ENCODE results near the gene SMTN. TPM values are rescaled to one million over a fixed set of nuclear protein-coding genes. Genes with fewer than 3 reads are reported as not detected.

The SMTN gene
- total RNA-seq, 1 donor from 2014 or later, result 278 TPM

DNA sequence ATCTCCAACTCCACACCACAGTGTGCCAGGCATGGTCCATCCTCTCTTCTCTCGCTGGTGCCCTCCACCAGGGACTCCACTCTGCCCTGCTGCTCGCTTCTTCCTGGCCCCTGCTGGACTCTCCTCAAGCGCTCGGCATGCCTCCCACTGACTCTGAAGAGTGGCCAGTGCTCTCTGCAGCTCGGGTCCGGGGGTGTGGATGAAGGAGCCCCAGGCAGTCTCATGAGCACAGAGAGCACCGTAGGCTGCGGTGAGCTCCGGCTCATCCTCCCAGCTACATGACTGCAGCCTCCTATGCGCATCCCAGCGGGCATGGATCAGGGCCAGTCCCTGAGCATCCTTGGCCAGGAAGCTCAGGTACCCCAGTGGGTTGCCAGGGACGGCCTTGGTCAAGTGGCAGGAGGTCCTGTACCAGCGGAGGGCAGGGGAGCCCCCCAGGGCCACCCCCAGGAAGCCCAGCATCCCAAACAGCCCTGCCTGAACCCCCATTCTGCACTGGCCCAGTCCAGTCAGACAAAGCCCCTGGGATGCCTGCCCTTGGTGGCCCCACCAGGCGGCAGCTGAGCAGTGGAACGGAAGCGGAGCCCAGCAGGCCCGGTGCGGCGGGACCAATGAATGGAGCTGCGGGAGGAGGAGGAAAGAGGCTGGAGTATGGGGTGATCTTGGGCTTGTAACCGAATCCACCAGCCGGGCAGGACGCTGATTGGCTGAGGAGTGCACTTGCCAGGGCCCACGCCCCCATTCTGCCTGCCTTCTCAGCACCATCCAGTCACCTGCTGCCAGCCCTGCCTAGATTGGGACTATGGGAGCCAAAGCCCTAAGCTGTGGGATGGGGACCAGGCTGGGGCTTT is 59.0 kb downstream of the SMTN start, which contains the start of gene PLA2G3:
TSS of gene PLA2G3 (minus strand) at position 643 of the 851 bp plus-strand sequence. CDS start at position 489, 154 bp downstream.
- DNase-seq, result no peak
- no peak for ATAC-seq
- intact Hi-C loops (cut with micrococcal nuclease), result loop anchor here (10.0 kb wide), 1 partner anchor 375 kb away; no protein-coding TSS in a partner anchor

DNA sequence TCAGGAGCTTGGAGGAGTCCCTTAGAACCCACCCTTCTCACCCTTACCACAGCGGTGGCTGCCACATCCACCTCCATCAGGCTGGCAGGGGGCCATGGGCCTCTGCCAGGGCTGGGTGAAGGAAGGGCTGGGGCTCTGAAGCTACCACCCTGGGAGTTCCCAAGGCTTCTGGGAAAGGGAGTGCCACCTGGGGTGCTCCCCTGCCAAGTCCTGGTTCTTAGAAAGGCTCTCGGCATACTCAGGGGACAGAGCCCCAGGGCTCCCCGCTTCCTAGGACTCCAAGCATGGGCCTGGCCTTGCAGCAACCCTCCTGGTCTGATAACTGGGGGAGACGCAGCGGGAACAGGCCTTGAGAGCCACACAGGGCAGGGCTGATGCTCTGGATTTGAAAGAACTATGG is 59.6 kb downstream of the SMTN start:
- intact Hi-C loops (cut with micrococcal nuclease), result loop anchor here (10.0 kb wide), 1 partner anchor 376 kb away; no protein-coding TSS in a partner anchor
- ATAC-seq (no peak), DNase-seq (no peak)

DNA sequence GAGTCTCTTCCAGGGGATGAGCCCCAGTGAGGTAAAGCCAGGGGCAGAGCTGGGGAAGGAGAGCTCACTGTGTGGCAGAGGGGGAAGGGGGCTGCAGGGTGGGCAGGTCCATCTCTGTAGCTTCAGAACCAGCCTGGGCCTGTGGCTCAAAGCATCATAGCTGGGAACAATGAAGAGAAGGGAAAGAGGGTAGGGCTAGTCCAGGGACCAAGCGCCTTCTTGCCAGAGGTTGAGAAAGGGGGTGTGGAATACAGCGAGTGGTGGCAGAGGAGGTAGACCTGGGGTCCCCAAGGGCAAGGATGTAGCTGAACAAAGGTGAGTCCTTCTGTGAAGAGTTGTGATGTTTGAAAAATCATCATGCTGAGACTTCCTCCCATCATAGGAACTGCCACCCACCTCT is 60.4 kb downstream of the SMTN start:
- no peak for ATAC-seq

DNA sequence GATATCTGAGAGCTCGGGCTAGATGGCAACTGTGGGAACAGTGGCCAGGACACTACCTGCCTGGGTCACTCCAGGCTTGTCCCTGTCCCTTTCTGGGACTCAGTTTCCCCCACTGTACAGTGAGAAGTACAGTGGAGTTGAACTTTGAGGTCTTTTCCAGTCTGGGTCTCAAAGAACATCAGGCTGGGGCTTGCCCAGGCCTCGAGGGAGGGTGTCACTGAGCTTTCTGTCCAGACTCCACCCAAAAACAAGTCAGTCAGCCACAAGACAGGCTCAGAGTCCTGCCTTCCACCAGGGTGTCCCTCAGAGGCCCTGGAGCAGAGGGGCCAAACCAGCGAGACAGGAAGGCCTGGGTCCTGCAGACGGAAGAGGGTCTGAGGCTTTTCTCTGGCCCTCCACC is 61.2 kb downstream of the SMTN start:
- DNase-seq (no peak), ATAC-seq (no peak)
- intact Hi-C loops (cut with micrococcal nuclease), result loop anchor here (10.0 kb wide), 1 partner anchor 377 kb away; no protein-coding TSS in a partner anchor

More for the DNA sequence above, 60.4 kb downstream of the SMTN start:
- intact Hi-C loops (cut with micrococcal nuclease), result loop anchor here (10.0 kb wide), 1 partner anchor 377 kb away; no protein-coding TSS in a partner anchor
- no peak for DNase-seq

DNA sequence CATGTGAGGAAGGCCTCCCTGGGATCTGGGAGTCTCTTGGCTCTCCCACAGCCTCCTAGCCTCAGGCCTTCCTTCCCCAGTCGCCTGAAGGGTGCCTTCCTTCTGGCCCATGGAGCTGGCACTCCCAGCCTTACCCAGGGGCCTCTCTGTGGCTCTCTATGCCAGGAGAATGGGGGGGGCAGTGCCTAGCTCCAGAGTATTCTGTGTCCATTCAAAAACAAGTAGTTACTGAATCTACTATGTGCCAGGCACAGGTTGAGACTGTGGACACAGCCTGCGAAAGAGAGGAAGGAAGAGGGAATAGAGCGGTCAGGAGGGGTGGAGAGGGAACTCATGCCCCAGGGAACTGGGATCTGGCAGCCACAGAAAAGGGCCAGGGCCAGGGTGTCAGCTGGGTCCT is 61.9 kb downstream of the SMTN start:
- no peak for ATAC-seq
- intact Hi-C loops (cut with micrococcal nuclease), result loop anchor here (10.0 kb wide), 1 partner anchor 378 kb away; no protein-coding TSS in a partner anchor
- no peak for DNase-seq

DNA sequence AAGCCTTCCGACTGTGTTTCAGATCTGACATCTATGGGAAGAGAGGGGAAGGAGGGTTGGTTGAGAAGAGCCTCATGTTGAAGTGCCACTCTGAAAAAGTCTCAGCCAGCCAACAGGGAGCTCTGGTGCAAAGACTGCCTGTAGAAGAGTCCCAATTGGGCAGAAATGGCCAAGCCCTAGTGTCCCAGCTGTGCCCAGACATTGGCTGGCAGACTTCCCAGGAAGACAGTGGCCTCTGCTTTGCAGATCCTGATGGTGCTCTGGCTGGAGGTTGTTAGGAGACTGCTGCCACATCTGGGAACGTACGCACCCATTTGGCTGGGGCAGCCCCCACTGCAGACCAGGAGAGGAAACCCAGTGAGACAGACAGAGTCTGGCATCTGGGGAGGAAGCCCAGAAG is 62.4 kb downstream of the SMTN start:
- no peak for DNase-seq
- intact Hi-C loops (cut with micrococcal nuclease), result loop anchor here (10.0 kb wide), 1 partner anchor 379 kb away; no protein-coding TSS in a partner anchor
- peak; percentile 36 for ATAC-seq

DNA sequence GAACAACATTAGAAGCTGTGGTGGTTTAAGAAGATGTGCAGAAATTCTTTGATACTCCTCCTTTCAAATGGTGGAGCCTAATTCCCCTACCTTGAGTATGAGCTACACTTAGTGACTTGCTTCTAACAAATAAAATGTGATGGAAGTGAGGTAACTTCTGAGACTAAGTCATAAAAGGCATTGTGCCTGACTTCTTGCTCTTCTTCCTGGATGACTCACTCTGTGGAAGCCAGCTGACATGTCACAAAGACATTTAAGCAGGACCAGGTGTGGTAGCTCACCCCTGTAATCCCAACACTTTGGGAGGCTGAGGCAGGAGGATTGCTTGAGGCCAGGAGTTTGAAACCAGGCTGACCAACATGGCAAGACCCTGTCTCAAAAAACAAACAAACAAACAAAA is 63.1 kb downstream of the SMTN start:
- intact Hi-C loops (cut with micrococcal nuclease), result loop anchor here (10.0 kb wide), 1 partner anchor 379 kb away; no protein-coding TSS in a partner anchor
- DNase-seq (no peak), ATAC-seq (no peak)

DNA sequence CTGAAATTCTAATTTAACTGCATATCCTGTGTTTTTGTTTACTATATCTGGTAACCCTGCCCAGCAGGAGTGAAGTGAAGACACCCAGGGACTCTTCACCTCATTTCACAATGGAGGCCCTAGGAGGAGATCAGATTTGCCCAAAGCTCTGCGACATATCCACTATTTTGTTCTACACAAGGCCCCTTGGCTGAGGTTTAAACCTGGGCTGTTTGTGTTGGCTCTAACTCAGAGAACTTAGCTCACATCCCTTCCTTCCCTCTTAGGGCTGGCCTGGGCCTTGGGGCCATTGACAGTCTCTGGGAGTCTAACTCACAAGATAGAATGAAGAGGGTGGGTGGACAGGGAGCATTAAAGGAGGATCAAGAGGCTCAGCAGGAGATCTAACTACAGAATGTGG is 67.4 kb downstream of the SMTN start:
- peak; percentile 77 for ATAC-seq
- intact Hi-C loops (cut with micrococcal nuclease), result loop anchor here (5.0 to 10.0 kb wide), 2 partner anchors 201 to 384 kb away; no protein-coding TSS in a partner anchor
- no peak for DNase-seq

DNA sequence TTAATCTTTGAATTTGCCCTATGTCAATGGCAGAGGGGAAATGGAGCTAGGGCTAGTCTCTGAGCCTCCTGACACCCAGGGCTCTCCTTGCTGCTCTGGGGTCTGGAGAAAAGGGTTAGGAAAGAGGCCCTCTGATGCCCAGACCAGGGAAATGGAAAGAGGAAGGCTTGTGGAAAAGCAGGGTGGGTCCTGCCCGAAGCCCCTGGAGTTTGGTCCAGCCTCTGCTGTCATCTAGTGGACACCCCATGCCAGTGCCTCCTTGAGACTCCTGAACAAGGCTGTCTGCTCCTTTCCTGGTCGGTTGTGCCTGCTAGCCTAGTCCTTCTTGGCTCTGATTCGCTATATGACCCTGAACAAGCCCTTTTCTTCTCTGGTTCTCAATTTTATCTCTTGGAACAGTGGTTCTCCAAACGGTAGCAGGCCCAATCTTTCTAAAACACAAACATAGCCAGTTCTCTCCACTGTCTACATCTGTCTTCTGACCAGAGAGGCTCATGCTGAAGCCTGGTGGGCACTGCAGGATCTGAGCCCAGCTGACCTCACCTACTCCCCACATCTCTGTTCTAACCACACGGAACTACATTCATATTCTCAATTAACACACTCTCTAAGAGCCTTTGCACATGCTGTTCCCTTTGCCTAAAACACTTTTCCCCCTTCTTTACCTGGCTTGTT is 68.0 kb downstream of the SMTN start:
- ATAC-seq (peak; percentile 97), DNase-seq (peak; percentile 73)
- intact Hi-C loops (cut with micrococcal nuclease), result loop anchor here (5.0 to 10.0 kb wide), 2 partner anchors 202 to 384 kb away; no protein-coding TSS in a partner anchor

DNA sequence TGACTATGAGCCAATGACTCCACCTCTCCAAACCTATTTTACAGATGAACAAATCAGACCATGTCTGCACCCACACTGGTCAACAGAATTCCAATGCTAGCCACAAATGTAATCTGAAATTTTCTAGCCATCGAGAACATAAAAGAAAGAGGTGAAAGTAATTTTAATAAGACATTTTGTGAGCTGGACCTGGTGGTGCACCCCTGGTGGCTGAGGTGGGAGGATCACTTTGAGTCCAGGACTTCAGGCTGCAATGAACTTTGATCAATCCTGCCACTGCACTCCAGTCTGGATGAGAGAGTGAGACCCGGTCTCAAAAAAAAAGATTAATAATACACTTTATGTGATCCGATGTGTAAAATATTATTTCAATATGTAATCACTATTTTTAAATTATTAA is 69.5 kb downstream of the SMTN start:
- intact Hi-C loops (cut with micrococcal nuclease), result no loop called here
- ATAC-seq, result no peak
- no peak for DNase-seq

DNA sequence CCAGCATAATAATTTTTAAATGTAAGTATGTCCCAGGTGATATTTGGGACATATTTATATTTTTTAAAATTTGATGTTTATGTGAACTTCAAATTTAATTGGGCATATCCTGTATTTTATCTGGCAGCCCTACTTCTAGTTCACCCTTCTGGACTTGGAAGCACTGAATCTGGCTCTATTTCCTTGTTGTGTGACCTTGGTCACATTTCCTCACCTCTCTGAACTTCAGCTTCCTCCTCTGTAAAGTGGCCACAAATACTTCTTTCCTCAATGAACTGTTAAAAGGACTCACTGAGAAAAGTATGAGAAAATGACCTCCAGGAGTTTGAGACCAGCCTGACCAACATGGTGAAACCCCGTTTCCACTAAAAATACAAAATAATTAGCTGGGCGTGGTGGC is 70.8 kb downstream of the SMTN start:
- no peak for DNase-seq
- intact Hi-C loops (cut with micrococcal nuclease), result no loop called here
- ATAC-seq, result no peak

DNA sequence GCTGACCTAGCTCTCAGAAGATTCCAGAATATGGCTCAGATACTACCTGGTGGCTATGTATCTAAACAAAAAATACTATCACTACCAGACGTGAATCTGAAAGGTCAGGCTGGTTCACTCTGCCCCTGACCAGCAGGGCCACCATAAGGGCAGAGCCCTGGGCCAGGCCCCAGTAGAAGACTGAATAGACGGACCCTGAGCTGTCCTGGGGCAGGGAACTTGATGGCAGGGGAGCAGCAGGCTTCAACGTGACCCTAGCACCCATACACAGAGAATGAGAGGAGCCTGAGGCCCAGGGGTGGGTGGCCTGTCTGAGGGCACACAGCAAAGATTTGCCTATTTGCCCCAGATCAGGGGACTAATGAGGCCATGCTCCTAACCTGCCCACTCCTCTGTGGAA is 72.2 kb downstream of the SMTN start:
- ATAC-seq (no peak), DNase-seq (no peak)
- intact Hi-C loops (cut with micrococcal nuclease), result no loop called here

Other genes with a start within 250 kb of the SMTN start
- gene MORC2, start 112.5 kb upstream of the SMTN start, total RNA-seq, result 18.8 TPM
- 32.7 TPM for gene TUG1, start 112.1 kb upstream of the SMTN start, total RNA-seq
- gene SELENOM, start 26.2 kb downstream of the SMTN start, total RNA-seq, result 32.9 TPM
- gene INPP5J, start 41.6 kb downstream of the SMTN start, total RNA-seq, result 15.7 TPM
- not detected for gene PLA2G3, start 59.2 kb downstream of the SMTN start, total RNA-seq
- gene RNF185, start 78.9 kb downstream of the SMTN start, total RNA-seq, result 21.4 TPM
- 8.6 TPM for gene LIMK2, start 131.0 kb downstream of the SMTN start, total RNA-seq
- gene PIK3IP1, start 211.2 kb downstream of the SMTN start, total RNA-seq, result 15.3 TPM

Measured in left ventricle myocardium superior (tissue), 1 donor.